Right lung (tissue), 5 donors: ENCODE data around the gene SEPTIN10. TPM values are rescaled to one million over a fixed set of nuclear protein-coding genes. Genes with fewer than 3 reads are reported as not detected.
A peak's percentile ranks its signal among the peaks of the same experiment; 100 is the strongest.
"Not testable (repeated sequence)": the region's sequence is repeated elsewhere in the genome, so short reads cannot be mapped to it uniquely, and the experiment has no call there.

ENCODE experiments used
- DNase-seq, 2 donors: peaks; one replicate each; pipeline ENCODE4 v3.0.0-alpha.2; 2013
- polyA plus RNA-seq, 5 donors: library from polyadenylated mRNA; unstranded; fragments of 120-200 nt; gene quantifications; one replicate each; pipeline versions ENCODE4 v1.2.1 to v1.2.3, GENCODE V29; 2013; ENCODE audit warnings: inconsistent platforms in 1 of 5, low replicate concordance in 1 of 5; ENCODE audit not compliant: insufficient read length in 5 of 5, insufficient read depth in 1 of 5

Gene SEPTIN10
- polyA plus RNA-seq, 5 donors = 99.4 to 162 (median 136) TPM

GRCh38 chr2:109549016-109549590 lies 64.7 kb downstream of the SEPTIN10 start:
- no peak for DNase-seq

GRCh38 chr2:109547280-109547679 lies 66.5 kb downstream of the SEPTIN10 start:
- DNase-seq = no peak

DNA sequence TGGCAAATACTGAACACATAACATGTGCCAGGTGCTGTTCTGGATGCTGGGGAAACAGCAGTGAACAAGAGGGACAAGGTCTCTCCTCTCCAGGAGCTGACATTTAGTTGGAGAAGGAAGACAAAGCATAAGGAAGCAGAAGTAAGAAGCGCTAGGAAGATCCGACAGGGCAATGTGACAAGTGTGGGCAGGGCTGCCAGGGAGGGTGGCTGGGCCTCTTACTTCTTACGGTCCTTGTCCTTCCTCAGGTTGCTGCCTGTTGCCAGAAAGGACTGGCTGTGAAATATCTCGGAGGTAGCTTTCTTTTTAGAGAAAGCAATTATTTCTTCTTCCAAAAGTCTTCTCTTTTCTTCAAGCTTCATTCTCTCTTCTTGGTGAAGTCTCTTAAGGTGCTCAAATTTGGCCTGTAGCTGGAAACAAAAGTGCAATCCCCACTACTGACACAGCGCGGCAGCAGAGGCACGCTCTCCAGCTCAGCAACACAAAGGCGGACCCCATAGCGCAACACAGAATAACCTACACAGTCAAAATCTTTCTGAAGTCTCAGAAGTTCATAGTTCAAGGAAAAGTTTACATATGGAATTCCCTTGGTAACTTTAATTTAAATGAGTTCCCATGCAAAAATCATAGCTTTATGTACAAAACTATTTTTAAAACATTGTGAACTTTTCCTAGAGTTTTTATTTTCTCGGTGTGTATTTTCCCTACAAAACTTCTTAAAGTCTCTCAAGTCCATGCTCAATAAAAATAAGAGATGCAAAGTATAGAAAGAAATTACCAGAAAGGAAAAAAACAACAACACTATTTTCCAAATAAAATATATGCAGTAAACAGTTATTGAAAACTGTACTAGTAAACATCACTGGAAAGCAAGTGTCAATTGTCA lies 67.7 kb downstream of the SEPTIN10 start:
- peak; percentile 51 to 67 for DNase-seq

DNA sequence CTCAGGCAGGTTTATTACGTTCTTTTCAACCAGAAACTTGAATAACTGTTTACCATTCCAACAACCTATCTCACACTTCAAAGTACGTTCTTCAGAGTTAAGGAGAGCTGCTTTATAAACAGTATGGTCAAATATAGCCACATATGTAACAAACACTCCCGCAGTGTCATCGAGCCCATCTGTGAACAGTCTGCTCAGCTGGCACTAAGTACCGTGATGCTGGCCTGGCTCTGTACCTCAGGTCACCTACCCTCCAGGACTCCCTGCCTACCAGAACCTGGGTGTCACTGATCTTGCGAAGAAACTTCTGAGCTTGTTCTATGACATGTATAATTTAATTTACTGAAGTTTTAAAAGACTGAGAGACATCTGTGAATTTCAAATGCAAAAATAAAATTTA lies 71.4 kb downstream of the SEPTIN10 start:
- DNase-seq = no peak

DNA sequence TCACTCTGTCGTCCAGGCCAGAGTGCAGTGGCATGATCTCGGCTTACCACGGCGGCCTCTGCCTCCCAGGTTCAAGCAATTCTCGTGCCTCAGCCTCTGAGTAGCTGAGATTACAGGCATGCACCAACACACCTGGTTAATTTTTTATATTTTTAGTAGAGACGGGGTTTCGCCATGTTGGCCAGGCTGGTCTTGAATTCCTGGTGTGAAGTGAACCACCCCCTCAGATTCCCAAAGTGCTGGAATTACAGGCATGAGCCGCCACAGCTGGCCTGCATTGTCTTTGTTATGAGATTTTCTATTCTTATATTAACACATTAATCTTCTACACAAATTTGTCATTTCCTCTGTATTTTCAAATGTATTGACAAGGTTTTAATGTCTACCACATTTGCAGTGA lies 75.2 kb downstream of the SEPTIN10 start:
- DNase-seq = no peak

DNA sequence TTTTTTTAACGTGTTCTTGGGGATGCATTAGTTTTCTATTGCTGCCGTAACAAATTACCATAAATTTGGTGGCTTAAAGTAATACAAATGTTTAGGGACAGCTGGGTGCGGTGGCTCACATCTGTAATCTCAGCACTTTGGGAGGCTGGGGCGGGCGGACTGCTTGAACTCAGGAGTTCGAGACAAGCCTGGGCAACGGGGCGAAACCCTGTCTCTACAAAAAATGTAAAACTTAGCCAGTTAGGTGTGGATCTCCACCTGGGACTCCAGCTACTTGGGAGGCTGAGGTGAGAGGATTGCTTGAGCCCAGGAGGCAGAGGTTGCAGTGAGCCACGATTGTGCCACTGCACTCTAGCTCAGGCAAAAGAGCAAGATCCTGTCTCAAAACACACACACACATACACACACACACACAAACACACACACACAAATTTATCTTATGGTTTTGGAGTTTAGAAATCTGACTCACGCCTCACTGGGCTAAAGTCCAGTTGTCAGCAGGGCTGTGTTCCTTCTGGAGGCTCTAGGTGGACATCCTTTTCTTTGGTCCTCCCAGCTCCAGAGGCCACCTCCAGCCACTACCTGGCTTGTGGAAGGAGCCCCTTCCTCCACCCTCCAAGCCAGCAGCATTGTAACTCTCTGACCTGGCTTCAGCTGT lies 76.1 kb downstream of the SEPTIN10 start:
- DNase-seq = no peak

DNA sequence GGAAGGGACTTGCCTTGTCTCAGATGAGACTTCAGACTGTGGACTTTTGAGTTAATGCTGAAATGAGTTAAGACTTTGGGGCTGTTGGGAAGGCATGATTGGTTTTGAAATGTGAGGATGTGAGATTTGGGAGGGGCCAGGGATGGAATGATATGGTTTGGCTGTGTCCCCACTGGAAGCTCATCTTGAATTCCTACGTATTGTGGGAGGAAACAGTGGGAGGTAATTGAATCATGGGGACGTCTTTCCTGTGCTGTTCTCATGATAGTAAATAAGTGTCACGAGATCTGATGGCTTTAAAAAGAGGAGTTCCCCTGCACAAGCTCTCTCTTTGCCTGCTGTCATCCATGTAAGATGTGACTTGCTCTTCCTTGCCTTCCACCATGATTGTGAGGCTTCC lies 77.2 kb downstream of the SEPTIN10 start:
- DNase-seq = not testable (repeated sequence)

DNA sequence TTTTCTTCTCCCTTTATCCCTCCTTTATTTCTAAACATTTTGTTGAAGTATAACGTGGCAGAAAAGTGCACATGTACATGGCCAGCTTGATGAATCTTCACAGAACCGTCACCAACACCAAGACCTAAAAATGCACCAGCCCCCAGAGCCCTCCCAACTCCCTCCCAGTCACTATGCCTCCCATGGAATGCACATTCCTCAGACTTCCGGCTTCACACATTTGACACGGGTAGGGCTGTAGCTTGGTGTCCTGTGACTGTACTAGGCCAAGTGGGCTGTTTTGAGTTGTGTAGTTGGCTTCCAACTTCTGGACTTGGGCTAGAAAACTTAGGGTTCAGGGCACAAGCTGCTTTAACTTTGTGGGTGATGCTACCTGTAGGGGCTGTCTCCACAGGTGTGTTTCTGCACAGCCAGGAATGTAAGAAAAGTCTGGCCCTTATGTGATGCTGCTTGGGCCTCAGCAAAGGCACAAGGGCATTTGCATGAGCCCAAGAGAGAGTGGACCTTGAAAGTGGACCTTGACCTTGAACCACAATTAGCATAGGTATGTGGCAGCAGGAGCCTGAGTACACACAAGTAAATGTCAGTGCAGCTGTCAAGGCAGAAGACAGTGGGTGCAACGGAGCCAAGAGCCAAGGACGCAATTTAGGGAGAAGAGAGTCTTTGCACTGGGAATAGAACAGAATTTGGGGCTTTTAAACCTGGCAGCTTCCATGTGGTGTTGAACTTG lies 78.4 kb downstream of the SEPTIN10 start:
- DNase-seq = no peak

DNA sequence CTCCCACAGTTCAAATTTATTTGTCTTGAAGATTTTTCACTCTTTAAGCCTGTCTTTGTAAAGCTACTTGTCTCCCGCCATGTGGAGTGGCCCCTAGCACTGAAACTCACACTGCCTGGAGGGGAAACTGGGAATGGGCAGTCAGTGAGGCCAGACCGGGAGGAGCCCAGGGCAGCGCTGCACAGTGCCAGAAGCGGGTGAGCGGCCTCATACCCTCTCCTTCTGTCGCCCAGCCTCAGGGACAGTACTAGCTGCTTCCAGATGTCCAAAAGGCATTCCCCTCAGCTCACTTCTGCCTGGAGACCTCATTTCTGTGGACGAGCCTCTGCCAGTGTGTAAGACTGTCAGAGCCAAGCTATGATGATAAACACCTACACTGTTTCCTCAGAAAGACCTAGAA lies 79.9 kb downstream of the SEPTIN10 start:
- DNase-seq = no peak

- no peak for DNase-seq
Observed at GRCh38 chr2:109532728-109533076, 81.1 kb downstream of the SEPTIN10 start.

DNA sequence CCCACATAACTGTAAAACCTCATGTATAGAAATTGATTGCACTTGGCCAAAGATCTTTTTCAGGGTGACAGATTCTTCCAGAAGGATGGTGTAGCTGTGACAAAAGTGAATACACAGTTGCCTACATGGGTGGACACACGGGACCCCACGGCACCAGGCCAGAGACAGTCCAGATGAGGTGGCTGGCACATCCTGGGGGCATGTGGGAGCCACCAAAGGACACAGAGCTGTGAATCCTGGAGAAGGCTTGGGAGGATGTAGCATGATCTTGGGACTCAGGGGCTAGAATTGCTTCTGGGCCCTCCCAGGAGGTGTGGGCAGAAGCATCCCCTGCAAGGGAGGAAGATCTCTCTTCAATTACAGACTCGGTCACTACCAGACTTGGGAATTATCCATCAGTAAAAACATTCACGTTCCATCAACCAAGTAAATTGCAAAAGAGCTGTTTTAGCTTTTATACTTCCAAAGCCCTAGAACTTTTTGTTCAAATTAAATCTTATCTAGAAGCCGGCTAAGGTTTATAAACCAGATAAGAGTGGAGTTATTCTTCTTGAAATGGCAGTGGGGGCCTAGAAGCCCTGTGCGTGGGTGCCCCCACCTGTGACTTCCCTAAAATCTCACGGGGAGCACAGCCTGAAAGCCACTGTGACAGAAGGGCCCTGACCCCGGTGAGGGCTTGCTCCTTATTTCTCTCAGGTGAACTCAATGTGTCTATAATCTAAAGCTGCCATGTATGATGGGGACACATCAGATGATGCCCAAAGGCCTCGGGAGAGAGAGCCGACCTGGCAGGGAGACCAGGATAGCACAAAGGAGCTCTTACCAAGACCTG lies 81.7 kb downstream of the SEPTIN10 start:
- DNase-seq = no peak

DNA sequence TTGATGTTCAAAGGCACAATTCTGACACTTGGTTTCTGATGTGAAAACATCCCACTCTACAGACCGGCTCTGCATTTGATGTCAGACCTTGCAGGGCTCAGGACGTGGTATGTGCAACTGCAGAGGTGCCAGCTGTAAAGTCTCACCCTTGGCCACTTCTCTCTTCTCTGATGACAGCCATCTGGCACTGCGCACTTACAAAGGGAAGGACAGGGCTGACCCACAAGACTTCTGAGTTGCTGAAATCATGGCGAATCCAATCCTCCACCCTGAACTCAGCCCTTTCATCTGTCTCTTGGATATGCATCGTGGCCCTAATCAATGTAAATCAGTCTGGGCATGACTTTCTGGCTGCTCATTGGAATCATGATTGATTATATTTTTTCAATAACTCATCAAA lies 82.5 kb downstream of the SEPTIN10 start:
- no peak for DNase-seq

GRCh38 chr2:109530712-109531111 lies 83.1 kb downstream of the SEPTIN10 start:
- no peak for DNase-seq

GRCh38 chr2:109529532-109530449 lies 84.0 kb downstream of the SEPTIN10 start:
- DNase-seq = no peak

DNA sequence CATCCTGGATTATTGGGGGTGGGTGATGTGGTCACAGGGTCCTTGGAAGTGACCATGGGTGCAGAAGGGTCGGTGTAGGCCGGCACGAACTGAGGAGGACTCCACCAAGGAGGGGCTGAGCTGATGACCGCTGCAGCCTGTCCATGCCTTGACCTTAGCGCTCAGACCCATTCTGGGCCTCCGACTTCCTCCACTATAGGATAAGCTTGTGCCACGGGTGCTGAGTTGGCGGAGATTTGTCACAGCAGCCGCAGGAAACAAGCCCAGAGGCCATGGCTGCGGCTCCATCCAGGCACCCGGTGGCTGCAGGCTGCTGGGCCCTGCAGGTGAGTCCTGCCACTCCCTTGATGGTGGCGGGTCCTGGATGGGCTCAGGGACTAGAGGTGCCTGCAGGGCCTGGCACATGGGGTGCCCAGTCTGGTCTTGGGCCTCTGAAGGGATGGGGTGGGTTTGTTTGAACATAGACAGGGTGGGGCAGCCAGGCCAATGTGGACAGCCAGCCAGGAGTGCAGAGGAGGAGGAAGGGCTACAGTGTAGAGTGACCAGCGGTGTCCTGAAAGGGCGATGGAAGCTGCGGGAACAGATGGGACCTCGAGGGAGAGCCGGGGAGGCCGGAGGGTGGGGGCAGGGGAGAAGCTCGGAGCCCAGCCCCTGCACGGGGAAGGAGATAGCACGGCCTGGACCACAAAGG lies 84.8 kb downstream of the SEPTIN10 start:
- no peak for DNase-seq

- DNase-seq = no peak
Observed at GRCh38 chr2:109527846-109528705, 85.7 kb downstream of the SEPTIN10 start.

- DNase-seq = no peak
Observed at GRCh38 chr2:109527079-109527478, 86.7 kb downstream of the SEPTIN10 start.

DNA sequence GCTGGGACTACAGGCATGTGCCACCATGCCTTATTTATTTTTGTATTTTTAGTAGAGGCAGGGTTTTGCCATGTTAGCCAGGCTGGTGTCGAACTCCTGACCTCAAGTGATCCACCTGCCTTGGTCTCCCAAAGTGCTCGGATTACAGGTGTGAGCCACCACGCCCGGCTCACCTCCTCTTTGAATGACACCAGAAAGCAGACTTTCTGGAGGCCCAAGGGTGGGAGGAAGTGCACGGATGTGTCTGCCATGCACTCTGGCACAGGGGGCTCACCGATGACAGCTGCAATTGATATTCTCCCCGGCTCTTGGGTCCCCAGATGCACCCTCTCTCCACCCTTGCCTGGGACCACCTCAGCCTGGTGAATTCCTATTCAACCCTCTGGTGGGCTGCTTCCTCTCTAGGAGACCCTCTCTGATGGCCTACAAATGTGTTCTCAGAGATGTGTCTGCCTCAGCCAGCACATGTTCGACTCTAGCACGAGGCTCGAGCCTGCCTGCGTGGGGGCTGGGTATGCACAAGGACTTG lies 87.3 kb downstream of the SEPTIN10 start:
- DNase-seq = no peak
